Stimulated activated CD4-positive, alpha-beta T cell treated with anti-CD3 and anti-CD28 coated beads, Interleukin-15, amount 100 ng/mL, for 24 hours (primary cell): ENCODE data around the gene CBLB.

Source experiments
- DNase-seq: peaks from one replicate; pipeline ENCODE4 v3.0.0-alpha.2; 2020

CBLB gene

DNA sequence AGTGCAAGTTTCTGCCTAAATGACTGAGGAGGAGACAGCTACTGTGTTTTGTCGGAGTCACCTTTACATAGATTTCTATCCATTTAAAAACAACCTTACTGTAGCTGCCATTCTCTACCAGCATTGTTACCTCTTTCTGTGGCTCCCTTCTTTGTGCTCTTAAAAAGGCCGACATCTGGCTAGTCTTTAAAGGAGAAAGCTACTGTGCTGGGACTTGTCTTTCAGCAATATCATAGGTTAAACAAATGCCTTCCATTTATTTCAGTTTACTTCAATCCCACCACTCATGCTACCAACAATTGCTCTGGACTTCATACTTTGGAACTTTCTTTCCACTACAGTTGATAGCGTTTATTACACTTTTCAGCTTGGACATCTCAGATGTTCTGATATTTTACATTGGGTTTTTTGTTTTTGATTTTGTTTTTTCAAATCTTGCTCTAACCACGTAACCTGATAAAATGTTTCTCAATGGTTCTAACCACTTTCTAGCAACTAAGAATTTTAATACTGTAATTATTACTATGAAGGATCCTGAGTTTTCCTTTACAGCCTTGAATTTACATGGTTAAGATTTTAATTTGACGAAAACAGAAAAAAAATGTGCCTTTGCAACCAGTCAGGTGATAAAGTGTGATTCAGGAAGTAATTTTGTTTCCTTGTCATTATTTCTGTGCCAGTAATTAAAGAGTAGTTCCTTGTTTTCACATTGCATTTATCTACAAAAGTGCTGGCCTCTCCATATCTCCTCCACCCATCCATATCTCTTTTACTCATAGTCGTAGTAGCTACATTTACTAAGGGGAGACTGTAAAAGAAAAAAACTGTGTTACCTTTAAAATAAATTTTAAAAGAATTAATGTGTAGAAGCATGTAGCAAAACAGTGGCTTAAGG is 1.3 kb upstream of the CBLB start:
- DNase-seq, result no peak

DNA sequence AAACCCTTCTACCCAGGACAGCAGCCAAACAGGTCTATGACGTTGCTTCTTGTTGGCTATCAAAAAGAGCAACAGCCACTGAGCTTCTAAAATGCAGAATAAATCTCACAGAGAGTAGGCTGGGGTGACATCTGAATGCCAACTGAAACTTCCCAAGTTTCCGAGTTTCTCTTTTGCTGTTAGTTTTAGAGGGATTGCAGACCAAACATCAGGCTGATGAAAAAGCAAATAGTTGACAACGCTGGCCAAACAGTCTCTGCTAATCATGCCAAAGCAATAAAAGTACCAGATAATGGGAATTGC is 670 bp upstream of the CBLB start:
- no peak for DNase-seq

DNA sequence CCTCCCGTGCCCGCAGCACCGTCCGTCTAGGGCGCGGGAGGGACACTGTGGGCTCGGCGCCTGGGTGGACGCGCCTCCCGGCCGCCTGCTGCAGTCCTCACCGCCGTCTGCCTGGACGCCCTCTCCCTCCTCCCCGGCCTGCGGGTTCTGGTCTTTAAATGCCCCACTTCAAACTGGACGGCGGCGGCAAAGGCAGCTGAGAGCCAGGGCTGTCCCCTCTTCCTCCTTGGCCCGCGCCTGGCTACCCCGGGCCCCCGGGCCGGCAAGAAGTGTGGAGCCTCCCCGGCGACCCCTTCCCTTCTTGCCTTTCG is 426 bp downstream of the CBLB start:
- DNase-seq, result peak; percentile 44

DNA sequence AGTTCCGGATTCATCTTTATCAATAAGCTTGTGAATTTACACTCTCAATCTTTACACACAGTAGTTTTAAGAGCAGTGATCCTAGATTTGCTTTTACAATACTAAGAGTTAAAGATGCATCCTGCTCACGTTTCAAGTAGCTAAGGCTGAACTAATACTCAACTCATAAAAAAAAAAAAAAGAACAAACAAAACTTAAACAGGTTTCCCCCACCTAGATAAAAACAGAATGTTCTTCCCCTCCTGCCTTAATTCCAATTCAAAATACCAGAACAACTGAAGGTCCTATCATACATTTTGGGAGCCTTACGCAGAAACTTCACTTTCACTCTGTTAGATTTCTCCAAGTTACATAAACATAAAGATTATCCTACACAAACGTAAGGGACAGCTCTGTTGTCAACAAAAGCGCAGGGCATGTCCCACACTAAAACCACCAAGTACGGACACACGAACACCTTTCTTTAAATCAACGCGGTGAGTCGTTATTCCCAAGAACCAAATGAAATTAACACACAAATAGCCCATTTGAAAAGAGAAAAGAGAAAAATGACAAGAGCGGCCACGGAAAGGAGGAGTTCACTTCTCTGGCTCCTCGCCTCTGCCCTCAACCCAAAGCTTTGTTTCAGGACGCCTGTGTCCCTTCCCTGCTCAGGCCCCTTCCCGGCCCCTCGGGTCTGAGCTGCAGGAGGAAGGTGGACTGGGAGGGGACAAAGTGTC is 941 bp downstream of the CBLB start:
- DNase-seq, result no peak

DNA sequence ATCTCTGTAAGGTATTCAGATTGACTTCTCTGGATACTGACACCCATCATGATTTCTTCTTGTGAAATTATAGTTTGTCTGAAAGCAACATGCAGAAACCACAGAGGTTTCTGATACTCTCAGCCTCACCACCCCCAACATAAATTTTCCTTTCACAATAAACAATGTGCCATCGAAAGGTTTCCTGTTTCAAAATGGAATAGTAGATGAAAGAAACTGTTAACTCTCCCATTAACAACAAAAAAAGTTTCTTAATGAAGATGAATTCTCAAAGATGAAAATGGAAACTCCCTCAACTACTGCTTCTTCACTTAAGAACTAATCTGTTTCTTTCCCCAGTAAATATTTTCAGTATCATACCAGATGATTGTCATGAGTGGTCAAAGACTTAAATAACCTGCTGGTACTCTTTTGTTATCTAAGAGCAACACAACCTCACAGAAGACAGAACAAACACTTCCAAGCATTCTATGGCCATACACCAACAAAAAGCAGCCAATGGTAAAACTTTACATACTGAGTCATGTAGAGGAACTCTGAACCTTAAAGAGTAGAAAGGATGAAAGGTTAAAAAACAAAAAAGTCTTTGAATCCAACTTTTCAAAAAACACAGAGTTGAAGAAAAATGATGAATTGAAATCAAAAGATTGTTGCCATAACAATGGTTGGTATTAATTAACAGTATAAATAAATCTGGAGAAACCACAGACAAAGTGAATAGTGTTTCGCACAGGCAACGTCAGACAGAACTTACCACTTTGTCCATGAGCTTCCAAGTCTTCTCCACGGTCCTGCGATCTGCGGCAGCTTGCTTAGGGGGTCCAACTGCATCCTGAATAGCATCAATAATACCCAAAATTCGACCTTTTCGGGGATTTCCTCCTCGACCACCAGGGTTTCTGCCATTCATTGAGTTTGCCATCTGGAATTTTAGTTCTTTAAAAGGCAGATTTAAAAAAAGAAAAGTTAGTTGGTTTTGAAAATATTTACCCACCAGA is 1.9 kb downstream of the CBLB start:
- DNase-seq, result peak; percentile 16

DNA sequence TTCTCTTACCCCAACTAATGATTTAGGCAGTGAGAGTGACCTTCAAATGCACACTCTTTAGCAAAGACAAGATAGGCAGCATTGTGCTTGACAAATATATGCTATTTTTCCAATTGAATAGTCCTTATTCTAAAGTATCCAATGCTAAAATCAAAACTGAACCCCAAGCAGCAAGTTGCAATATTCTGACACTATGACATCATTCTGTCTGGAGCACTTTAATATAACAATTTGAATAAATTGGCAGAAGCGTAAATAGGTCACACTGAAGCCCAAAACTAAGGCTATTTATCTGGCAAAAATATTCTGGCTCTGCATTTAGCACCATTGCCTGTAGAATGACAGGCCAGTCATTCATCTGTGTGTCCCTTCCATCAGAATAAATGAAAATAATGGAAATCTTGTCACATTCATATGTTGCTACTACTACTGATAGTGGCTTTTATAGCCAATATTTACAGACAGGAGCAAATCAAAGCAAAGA is 2.9 kb downstream of the CBLB start:
- DNase-seq, result no peak

DNA sequence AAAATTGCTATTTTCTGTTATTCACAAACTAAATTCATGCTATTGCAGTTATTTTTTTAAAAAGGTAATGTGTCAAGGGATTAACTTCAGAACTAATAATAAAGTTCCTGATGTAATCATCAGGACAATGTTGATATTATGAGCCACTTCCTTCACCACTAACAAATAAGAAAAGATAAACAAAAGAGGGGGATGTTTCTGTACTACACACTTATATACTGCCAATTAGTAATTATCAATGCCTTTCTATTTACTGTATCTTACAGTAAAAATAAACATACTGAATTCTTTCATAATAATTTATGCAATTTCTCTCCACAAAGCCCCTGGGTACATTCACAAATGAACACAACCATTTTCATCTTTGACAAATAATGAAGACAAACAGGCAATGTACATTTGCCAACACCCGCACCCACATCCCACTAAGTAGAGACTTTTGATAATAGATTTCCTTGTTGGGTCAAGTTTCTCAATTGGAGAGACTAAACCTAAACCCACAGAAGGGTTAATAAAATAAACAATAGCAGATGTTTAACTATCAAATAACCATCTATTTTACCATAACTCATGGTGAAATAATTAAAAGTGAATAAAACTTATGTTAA is 3.7 kb downstream of the CBLB start:
- DNase-seq, result no peak

DNA sequence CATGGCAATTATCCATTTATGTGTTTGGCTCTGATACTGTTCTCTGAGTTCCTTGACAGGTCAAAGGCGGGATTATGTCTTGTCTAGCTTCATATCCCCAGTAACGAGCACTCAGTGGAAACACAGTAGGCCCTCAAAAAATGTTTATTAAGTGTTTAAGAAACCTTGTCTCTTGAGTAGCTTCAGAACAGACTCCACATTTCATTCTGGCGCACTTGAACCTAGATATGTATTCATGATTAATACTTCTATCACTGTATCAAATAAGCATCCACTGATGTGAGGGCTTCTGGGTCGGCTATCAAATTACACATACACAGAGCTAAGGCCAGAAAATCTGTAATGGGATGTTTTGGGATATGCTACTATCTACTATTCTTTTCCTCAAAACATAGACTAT is 4.6 kb downstream of the CBLB start:
- no peak for DNase-seq

DNA sequence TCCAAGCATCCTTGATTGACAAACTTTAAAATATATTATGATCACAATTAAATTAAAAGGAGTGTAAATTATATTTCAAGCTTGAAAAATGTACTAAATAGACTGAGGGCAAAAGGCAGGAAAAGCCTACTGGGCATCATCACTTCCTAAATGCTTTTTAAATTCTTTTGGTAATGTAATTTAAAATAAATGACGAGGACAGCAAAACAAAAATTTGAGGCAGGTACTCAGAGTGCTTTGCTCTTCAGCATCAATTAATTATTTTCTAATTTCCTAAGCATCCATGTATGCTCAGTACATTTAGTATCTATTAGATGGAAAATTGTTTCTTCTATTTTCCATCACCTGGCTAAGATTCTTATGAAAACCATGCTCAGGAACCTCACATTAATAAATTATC is 5.2 kb downstream of the CBLB start:
- DNase-seq, result no peak

DNA sequence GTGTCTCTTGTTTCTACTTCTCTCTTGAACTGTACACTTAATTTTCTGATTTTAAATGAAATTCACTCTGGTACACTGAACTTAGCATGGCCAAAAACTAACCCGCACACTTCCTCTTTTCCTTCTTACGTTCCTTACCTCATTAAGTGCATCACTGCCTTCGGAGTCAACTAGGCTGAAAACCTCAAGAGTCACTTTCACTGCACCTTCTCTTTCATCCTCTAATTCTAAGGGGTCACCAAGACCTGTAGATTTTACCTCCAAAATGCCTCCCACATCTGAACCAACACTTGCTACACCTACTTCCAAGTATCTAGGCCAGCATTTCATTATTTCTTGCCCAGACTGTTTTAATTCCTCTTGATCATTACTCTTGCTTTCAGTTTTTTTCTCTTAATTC is 6.6 kb downstream of the CBLB start:
- DNase-seq, result no peak

DNA sequence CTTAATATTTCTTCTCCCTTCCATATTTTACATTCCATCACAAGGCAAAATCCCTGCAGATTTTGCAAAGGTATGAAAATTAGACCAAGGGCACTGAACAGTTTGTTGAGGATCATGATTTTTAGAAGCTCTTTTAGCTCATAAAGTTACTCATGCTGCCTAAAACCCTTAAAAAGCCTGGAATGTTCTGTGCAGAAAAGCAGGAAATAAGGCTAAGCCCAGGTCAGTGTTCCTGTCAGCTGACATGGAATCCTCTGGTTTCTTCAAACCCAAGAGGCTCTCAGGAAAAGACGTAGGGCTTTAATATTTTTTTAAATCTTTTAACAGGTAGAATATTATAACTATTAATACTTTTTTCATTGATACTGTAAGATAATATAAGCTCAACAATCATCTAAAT is 8.2 kb downstream of the CBLB start:
- DNase-seq, result no peak

DNA sequence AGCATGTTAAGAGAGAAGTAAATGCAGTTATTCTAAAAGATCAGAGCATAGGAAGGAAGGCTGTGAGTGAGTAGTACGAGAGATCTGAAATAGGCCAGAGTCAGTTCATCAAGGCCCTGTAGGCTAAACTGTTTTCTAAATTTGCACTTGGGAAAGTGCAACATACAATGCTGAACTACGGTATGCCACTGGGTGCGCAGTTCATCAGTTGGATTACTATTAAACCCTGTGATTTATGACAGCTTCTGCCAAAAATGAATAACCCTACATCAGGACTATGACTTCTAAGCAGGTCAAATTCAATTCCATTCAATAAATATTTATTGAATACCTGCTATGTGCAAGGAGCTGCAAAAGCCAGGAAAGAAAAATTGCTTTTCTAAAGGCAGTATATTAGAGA is 10.8 kb downstream of the CBLB start:
- DNase-seq, result no peak

DNA sequence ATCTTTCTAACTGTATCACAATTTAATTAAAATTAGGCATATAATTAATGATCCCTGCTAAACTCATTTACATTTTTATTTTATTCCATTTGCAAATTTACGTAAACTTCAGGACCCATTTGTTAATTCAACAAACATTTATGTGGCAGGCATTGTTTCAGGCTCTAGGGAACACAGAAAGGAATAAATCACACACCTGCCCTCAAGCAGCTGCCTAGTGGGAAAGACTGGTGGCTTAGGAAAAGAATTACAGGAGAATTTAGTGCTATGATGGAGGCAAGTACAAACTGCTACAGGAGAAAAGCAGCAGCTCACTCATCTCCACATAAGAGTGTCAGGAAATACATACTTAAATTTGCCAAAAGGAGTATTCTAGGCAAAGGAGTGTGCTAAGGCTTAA is 11.2 kb downstream of the CBLB start:
- DNase-seq, result no peak

DNA sequence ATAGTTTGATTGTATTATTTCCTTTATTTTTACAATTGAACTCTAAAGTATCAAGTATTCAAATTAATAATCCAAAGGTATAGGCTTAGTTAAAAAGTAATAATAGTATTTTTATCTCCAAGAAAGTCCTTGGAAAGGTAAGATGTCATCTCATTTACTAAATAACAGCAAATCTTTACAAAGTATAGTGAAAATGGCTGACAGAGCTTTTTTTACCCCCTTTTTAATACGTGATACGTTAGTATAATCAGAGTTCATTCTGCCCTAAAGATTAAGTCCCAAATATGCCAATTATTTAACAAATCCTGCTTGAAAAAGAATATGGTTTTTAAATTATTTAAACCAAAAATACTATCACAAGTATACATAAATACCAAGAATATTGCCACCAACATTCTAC is 12.2 kb downstream of the CBLB start:
- DNase-seq, result no peak

DNA sequence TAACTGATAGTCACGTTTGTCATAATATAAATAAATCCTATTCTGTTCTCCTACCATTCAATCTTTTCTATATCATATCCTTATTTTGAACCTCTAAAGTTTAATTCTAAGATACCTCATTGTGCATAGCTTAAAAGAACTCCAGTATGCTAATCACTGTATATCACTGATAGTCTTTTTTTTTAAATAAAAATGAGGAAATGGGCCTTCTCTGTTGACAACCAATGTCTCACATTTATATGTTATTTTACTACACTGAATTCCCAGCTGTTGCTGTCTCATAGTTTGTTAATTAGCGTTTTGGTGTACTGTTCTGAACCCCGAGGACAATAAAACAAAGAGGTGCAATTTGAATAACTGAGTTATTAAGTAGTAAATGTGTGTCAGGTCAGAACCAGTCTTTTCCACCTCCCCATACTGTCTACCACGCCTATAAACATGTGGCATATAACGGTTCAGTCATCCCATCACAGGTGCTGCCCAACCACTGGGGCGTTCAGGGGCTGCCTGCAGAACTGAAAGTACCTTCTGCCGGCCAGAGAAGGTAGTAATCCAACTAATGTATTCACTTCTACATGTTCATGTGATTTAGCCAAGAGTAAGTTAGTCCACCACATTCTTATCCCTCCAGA is 14.9 kb downstream of the CBLB start:
- DNase-seq, result no peak

DNA sequence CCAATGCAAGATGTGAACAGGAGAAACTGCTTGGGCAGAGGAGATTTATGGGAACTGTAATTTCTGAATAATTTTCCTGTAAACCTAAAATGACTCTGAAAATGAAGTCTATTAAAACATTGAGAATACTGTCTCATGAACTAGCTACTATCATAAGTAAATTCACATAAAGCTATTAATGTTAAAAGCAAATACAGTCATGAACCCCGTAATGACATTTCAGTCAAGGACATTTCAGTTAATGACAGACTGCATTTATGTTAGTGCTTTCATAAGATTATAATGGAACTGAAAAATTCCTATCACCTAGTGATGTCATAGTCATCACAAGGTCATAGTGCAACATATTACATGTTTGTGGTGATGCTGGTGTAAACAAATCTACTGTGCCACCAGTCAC is 17.2 kb downstream of the CBLB start:
- DNase-seq, result no peak

DNA sequence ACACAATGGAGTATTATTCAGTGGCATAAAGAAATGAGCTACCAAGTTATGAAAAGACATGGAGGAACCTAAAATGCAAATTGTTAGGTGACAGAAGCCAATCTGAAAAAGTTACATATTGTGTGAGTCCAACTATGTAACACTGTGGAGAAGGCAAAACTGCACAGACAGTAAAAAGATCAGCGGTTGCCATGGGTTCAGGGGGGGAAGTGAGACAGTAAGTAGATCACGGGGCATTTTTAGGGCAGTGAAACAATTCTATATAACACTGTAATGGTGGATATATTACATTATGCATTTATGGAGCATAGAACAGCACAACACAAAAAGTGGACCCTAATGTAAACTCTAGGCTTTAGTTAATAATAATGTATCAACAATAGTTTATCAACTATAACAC is 17.6 kb downstream of the CBLB start:
- no peak for DNase-seq

DNA sequence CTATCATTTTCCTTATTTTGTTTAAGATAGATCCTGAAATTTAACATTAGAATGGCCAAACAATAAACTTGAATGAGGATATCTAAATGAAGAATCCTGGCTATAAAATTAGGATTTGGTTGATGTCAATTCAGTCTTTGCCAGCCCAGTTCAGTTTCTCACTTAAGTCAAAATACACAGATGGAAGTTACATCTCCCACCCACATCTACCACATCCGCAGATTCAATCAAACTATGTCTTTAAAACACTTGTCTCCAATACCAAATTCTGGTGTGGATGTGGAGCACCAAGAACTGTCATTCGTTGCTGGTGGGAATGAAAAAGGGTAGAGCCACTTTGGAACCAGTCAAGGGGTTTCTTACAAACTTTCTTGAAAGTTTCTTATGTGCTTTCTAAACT is 18.2 kb downstream of the CBLB start:
- no peak for DNase-seq

DNA sequence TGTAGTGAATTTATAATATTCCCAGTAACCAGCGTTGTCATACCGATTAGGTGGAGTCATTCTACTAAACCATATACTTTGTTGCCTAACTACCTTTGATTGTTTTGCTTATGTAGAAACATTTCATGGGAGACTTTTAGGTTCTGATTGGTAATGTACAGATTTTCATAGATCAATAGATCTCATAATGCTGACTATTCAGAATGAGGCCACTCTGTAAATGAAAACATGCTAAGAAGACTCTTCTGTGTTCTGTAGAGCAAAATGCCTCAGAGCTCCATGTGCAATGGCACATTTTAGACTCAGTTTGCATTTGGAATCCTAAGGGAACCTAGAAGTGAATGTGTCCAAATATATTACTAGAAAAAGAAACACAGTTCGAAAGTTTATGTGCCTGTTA is 20.0 kb downstream of the CBLB start:
- no peak for DNase-seq

DNA sequence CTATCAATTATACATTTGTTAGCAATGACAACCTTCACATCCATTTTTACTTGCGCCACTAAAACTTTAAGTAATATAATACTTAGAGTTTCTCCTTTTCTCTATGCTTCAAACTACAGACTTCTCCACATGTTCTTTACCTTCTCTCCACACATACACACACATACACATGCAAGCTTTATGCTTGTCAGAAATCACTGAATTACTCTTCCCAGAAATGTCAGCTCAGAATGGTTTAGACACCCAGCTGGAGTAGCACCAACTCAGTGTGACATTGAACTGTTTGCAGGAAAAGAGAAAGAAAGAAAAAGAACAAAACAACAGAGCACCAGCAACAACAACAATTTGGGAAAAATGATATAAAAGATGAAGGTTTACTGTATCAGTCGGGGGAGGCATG is 20.9 kb downstream of the CBLB start:
- no peak for DNase-seq

DNA sequence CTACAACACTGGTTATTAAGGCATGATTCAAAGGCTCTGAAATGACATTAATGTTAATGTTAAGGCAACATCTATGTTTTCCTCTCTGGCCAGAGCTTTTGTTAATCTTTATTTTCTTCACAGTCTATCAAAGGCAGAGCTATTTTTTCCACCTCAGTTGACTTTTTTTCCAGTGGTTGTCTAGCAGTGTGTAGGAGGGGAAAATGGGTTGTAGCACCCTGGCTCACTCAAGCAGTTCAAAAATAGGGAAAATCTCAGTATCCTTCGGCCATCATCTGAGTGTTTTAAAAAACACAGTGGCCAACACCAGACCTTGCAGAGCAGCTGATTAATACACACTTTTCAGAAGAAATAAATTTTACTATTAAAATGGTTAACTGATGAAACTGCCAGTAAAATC is 21.4 kb downstream of the CBLB start:
- no peak for DNase-seq

DNA sequence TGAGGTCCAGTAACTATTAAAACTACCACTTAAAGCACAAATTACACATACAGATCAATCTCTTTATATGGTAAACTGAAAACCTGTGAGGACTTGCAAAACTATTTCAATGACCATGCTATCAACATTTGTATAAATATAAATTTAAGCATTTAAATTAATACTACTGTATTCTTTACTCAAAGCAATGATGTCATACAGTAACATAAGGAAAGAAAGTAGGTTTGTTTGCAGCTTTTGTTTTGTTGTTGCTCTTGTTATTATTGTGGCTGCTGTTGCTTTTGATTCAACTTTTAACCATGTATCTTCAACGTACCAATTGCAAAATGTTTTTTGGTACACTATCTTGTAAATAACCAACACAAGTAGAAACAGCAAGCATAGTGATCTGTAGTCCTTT is 22.0 kb downstream of the CBLB start:
- DNase-seq, result no peak

DNA sequence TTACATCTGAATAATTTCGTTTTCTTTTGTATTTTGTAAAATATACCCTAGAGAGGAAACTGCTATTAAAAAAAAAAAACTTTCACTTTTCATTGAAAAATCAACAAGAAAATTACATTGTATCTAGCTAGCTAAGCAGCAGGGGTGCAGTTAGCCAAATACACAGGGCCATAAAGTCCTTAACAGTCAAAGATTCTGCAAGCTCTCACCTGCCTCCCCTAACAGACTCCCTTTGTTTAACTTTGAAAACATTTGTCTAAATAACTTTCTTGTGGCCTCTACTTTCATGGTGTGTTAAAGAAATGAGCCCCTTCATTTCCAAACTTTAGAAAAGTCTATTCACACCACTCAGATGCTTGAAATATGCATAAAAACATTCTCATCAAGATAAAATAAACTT is 23.3 kb downstream of the CBLB start:
- DNase-seq, result no peak
